Stimulated activated naive CD8-positive, alpha-beta T cell treated with anti-CD3 and anti-CD28 coated beads, Interleukin-15, Interleukin-2, amounts not matched to agents 100 U/mL and 50 U/mL, for 24 hours (primary cell): ENCODE results near the gene DEPP1.
"Not testable (repeated sequence)": the region's sequence is repeated elsewhere in the genome, so short reads cannot be mapped to it uniquely, and the experiment has no call there.

Experiments
- ATAC-seq: fragments of 150-1000 bp; cut with Tn5 transposase; one replicate; pipeline ENCODE4 v1.10.0; 2021
- DNase-seq: peaks from one replicate; pipeline ENCODE4 v3.0.0; 2021

The DEPP1 gene, protein sequence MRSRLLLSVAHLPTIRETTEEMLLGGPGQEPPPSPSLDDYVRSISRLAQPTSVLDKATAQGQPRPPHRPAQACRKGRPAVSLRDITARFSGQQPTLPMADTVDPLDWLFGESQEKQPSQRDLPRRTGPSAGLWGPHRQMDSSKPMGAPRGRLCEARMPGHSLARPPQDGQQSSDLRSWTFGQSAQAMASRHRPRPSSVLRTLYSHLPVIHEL

DNA sequence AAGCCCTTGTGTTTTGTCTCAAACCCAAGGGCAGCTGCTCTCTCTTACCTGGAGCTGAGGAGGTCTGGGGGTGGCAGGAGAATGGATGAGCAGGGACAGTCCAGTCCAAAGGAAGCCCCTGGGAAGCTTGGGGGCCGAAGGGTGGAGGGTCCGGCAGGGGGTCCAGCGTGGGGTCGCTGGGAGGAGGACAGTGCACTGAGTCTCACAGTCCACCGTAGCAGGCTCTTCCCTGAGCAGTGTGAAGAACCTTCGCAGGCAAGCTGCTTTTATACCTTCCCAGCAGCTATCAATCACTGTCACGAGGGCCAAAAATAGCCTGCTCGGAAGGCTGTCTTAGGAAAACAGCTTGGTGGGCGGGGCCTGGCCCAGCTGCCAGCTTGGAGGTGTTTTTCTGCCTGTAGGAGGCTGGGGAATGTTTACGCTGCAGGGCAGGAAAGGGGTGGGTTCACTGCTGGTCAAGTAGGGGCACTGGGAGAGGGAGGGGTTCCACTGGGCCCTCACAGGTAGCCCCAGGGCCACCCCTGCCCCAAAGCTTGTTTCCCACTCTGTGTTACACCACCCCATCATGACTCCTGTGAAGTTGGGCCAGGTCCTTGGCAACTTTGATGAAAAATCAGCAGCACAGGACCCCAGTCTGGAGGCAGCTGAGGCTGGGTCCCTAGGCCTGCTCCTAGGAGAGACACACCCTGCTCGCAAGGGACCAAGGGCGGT is at the start of gene DEPP1:
Gene DEPP1, minus strand, starts transcription at position 240 of the 711 bp plus-strand sequence. CDS start 779 bp downstream, outside the sequence.
- DNase-seq: no peak

DNA sequence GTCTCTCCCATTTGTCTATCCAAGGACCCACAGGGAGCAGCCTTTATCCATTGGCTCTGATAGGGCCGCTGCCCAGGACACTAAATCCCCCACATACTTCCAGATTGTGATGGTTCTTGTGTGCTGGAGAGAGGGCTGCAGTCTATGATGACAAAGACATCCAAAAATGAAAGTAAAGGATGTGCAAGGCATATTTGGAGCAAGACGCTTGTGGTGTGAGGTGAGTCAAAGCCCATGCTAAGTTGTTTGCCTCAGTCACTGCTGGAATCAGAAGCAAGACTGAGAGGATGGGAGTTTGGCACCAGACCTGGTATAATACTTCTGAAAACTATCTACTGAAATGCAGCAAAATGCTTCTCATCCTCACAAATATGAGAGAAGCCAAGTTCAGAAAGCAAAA is 44.8 kb upstream of the DEPP1 start:
- ATAC-seq: no peak
- DNase-seq: no peak

More for the DNA sequence above, at the start of gene DEPP1:
- ATAC-seq: no peak

DNA sequence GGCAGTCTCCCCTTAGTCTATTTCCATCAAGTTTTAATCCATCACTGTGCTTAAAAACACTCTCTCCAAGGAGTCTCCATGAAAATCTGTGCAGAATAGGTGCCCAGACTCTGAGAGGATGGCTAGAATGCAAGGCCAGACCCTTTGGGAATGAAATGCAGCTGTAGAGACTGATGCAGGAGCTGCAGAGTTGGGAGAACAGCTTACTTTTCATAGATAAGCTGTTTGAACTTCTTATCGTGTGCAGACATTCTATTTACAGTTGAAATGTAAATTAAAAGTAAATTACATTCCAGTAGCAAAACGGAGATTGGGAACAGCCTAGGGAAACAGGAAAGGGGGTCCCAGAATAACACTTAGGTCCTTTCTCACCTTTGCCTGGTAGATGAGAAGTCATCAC is 37.0 kb upstream of the DEPP1 start:
- no peak for ATAC-seq
- no peak for DNase-seq

DNA sequence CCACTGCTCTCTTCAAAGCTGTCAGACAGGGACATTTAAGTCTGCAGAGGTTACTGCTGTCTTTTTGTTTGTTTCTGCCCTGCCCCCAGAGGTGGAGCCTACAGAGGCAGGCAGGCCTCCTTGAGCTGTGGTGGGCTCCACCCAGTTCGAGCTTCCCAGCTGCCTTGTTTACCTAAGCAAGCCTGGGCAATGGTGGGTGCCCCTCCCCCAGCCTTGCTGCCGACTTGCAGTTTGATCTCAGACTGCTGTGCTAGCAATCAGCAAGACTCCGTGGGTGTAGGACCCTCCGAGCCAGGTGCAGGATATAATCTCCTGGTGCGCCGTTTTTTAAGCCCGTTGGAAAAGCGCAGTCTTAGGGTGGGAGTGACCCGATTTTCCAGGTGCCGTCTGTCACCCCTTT is 35.9 kb upstream of the DEPP1 start:
- DNase-seq, ATAC-seq: not testable (repeated sequence)

DNA sequence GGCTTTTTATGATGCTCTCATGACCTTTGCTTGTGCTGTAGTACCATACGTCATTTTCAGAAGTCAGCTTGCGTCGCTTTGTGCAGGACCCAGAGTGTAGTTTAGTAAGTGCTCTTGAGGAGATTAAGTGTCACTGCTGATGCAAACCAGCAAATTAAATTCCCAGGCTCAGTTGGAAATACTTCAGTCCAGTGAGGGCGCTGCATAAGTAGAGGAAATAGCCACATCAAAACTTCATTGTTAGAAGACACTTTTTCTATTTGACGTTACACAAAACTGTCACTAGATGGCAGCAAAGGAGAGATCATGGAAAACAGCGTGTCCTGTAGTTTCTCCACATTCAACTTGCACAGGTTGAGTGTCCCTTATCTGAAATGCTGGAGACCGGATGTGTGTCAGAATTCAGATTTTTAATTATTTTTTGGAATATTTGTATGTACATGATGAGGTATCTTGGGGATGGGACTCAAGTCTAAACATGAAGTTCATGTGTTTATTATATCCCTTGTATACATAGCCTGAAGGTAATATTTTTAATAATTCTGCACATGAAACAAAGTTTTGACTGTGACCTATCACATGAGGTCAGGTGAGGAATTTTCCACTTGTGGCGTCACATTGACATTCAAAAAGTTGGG is 30.0 kb upstream of the DEPP1 start:
- ATAC-seq (peak; percentile 57), DNase-seq (no peak)

DNA sequence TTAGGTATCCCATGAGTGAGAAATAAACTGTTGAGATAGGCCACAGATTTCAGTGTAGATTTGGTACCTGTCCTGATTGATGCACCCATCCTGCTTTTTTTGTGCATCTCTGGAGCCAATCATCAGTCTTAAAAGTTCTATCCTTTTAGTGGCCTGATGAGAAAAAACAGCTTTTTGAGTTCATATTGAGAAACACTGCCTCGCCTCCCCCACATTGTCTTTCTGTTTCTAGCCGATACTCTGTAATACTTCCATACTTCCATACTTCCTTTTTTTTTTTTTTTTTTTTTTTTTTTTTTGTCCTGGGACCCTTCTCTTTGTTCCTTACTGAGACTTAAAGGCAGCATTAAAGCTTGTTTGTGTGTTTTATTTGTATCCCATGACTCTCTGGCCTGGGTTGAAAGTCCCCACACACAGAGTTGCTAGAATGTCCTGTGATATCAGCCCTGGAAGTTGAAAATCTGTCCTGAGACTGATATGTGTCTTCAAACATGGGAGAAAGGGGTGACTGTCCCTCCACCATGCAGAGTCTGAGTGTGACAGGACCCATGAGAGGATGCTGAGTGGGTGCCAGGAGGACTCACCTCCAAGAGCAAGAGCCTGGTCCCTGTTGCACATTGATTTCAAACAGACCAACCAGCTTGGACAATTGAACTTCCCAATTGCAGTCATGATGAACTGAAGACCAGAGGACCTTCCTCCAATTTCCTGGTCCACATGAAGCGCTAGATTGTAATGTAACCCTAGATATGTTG is 27.8 kb upstream of the DEPP1 start:
- ATAC-seq (no peak), DNase-seq (no peak)

DNA sequence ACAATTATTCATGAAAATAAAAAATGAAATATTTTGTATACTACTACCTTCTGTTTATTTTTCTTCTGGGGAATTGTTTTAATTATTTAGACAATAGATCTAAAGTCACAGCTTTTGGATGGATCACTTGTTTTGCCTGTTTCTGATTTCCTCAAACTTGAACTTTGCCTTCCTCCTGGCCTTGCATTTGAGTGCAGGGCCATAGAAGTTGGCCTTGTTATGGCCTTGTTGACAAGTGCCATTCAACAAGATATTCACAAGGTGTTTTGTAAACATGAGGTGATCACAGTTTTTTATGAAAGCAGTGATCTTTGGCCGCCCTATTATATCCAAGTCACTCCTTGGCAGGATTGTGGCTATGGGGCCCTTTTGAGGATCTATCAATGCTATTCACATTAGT is 26.7 kb upstream of the DEPP1 start:
- DNase-seq (no peak), ATAC-seq (no peak)

DNA sequence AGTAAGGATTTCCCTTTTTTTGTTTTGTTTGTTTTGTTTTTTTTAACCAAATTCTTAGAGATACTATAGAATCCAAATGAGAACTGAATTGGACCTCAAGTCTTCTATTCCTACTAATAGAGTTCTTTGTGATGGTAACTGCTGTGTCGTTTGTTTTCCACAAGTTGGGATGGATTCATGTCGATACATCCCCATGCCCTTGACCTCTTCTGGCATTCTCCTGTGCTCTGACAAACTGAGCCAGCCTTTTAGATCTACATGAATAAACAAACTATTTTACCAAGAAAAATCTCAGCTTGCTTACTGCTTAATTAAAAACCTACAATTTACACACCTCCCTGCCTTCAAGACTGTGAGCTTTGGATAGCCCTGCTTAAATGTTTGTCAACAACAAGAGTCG is 26.1 kb upstream of the DEPP1 start:
- DNase-seq: no peak
- ATAC-seq: no peak

DNA sequence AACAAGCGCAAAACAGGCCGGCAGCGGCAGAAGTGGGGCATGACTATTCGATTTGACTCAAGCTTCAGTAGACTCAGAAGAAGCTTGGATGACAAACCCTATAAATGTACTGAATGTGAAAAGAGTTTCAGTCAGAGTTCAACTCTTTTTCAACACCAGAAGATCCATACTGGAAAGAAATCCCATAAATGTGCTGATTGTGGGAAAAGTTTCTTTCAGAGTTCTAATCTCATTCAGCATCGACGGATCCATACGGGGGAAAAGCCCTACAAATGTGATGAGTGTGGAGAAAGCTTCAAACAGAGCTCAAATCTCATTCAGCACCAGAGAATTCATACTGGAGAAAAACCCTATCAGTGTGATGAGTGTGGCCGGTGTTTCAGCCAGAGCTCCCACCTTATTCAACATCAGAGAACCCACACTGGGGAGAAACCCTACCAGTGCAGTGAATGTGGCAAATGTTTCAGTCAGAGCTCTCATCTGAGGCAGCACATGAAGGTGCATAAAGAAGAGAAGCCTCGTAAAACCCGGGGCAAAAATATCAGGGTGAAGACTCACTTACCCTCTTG is 24.9 kb upstream of the DEPP1 start:
- DNase-seq (no peak), ATAC-seq (no peak)

DNA sequence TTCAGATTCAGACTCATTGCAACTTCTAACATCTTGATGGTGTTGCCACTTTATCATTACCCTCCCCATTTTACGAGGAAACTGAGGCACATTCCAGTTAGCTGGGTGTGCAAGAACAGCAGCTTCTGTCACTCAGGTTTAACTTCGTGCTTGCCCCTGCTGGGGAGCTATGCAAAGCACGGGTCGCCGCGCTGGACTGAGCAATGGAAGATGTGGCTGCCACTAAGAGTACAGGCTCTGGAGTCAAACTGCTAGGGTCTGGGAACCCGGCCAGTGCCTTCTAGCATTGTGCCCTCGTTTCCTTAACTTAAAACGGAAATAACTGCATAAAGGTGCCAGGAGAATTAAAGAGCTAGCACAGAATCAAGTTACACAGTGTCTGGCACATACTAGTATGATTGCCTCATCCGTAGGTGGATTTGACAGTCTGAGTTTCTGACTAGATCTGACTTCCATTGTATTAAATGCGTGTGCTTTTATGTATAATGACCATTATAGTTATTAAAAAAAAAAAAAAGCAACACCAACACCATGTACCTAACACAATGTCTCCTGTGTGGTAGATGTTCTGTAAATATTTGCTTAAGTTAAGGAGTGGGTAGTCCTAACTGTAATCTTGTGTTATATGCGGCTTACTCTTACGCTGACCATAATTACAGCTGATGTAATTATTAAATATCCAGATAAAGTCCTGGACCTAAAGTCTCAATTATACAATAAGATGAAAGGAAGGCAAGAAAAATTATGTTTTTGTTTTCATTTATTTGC is 23.0 kb upstream of the DEPP1 start:
- DNase-seq (peak; percentile 60), ATAC-seq (peak; percentile 64)

DNA sequence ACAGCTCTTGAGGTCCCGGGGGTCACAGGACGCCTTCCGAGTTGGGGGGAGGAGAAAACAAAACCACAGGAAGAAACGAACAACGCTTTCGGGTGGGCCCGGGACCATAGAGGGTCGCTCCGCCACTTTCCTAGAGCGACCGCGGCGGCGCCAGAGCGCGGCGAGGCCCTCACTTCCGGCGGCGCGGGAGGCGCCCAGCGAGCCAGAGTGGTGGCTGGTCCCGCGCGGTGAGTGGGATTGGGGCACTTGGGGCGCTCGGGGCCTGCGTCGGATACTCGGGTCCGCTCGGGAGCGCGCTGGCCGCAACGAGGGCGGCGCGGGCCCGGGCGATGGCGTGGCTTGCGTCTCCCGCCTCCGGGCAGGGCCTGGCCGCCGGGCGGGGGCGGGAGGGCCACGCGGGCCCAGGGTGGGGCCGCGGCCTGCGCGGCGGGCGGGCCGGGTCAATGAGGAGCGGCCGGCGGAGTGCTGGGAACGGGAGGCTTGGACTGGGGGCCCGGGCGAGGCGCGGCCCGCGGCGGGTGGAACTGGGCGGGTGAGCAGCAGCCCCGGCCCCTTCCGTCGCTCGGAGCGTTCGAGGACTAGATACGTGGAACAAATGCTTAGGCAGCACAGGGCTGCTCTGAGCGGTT is 22.3 kb upstream of the DEPP1 start, which contains the start of gene ZNF22:
Gene ZNF22, plus strand, starts transcription at position 172 of the 629 bp plus-strand sequence. CDS start 2,446 bp downstream, outside the sequence.
- ATAC-seq: peak; percentile 92
- DNase-seq: peak; percentile 77

DNA sequence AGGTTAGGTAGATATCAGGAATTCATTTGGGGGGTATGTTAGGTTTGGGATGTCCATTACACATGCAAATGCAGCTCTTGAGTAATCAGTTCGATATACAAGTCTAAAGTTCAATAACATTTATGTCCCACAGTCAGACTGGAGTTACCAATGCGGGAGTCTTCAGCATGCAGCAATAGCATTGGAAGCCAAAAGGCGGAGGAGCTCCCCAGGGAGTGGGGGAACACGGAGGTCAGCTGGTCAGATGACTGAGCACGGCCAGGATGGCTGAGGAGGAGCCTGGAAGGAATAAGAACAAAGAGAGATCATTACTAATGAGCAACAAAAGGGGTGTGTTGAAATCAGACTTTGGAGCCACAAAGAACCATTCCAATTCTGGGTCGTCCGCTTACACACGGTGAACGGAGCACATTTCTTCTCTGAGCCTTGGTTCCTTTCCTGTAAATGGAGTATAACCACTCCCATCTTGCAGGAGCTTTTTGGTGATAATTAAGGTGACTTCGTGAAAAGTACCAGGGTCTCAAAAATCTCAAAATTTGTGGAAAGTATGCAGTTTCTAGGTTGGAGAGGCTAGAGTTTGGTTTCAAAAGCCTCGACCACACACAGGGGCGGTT is 21.6 kb upstream of the DEPP1 start:
- ATAC-seq (no peak), DNase-seq (no peak)

DNA sequence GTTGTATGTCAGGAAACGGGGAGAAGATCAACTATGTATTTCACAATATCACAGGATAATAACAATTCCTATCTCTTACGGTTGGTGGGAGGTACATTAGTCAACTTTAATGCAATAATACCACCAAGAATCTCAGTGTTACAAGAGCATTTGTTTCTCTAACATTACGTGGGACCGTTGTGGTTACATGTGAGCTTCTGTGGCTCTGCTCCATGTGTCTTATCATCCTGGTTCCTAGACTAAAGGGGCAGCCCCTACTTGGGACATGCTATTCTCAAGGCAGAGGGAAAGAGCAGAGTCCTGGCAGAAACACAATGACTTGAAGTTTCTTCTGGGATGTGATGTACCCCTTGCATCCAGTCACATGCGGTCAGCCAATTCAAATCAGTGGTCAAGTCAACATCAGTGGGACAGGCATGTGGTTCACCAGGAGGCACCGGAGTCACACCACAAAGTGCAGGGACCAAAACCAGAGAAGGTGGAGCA is 19.6 kb upstream of the DEPP1 start:
- DNase-seq (no peak), ATAC-seq (no peak)

DNA sequence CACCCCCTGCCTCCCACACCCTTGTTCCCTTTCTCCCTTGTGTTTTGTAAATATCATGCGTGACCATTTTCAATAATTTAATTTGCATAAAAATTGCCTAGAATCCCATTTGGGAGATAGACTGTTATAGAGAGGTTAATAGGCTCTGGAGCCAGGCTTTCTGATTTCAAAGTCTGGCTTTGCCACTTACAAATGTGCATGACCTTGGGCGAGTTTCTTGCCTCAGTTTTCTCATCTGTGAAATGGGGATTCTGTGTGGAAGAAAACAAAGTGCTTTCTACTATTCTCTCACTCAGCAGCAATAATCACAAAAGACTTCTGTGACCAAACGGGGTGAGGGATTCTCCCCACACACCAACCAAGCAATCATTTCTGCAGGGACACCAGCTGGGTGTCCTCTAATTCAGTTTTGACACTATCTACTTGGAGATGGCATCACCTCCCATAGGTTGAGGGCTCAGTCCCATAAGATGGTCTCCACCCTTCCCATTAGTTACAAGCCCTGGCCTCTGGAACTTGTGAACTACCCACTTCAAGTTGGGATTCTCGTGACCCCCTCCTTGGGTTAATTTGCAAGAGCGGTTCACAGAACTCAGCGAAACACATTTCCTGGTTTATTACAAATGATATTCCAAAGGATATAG is 18.6 kb upstream of the DEPP1 start:
- DNase-seq (no peak), ATAC-seq (no peak)

DNA sequence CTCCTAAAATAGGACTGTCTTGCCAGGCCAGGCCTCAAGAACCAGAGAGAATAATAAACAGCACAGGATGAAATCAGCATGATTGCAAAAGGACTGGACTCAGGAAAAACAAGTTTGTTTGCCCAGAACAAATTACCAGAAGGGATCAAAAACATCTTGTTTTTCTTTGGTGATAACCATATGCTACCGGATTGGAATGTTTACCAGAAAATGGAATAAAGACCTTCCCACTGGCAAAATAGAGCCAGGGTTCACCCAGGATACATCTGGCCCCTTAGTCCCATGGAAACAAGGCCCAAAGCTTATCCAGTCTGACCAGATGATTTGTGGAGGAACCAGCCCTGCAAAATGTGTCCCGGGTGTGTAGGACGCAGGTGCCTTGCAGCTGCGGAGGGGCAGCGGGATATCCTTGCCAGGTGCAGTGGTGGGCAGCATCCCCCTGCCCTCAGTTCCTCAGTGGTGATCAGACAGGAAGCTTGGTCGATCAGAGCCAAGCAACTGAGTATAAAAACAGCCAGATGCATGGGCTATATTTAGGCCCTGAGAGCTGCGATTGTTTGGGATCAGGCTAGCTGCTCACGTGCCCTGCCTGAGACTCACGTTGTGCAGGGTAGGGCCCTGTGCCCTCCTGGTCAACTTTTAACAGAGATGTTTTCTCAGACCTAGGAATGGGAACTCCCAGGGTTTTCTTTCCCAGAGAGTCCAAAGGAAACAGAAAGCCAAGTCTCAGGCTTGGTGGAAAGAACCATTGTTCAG is 17.5 kb upstream of the DEPP1 start:
- ATAC-seq (no peak), DNase-seq (no peak)

DNA sequence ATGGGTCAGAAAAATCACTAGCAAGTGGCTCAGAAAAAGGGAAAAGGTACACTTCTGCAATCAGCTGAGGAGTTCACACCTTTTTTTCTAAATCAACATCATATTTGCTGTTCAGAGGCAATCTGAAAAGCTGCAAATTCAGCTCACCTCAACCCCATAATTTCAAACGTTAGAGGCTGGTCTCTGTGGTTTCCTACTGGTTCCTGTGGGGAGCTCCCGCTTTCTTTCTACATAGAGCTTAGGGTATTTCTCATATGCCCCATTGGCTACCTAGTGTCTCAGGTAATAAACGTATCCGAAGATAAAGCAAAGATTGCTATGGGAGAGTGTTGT is 16.9 kb upstream of the DEPP1 start:
- DNase-seq: no peak
- ATAC-seq: no peak

DNA sequence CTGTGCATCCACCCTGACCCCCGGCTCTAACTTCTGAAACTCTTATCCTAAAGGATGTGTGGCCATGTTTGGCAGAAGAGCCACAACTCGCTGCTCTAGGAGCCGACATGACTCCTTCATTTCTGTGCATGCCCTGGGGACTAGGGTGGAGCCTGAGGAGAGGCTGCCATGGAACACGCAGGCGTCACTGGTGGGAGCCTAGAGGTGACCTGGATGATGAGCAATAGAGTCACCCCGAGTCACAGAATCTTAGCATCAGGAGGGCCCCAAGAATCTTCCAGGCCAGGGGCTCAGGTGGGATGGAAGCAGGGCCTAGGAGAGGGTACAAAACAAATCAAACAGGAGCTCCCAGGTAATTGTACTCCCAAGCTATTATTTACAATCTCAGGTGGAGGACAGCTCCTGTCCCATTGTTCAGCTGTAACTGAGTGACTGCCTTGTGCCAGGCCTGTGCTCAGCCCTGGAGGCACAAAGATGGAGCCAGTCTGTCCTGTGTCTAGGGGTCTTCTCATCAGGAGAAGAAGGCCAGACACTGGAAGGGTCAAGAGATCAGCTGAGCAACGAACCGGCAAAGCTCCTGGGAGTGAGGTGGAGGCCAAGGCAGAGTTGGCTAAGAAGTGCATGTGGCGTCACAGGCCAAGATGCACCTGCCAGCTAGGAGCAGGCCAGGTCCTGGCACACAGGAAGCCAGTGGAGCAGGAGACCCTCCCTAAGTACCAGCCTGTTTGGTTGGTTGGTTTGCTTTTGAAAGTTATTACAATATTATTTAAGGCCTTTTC is 16.3 kb upstream of the DEPP1 start:
- no peak for ATAC-seq
- no peak for DNase-seq
